GM18861 (cell line): Measurements from ENCODE around the gene RNGTT.
"Not testable (repeated sequence)": the region's sequence is repeated elsewhere in the genome, so short reads cannot be mapped to it uniquely, and the experiment has no call there.

Experiments
- ATAC-seq: cut with Tn5 transposase; IDR thresholded peaks from one replicate; pipeline ENCODE4 v1.9.1; 2021; ENCODE audit not compliant: unreplicated experiment

The RNGTT gene

GRCh38 chr6:88914895-88915598 lies 48.4 kb downstream of the RNGTT start:
- no peak for ATAC-seq

DNA sequence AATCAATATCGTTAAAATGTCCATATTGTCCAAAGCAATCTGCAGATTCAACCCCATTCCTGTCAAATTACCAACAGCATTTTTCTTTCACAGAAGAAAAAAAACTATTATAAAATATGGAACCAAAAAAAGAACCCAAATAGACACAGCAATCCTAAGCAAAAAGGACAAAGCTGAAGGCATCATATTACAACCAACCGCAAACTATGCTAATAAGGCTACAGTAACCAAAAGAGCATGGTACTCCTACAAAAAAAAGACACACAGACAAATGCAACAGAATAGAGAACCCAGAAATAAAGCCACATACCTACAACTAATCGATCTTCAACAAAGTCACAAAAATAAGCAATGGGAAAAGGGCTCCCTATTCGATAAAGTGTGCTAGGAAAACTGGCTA lies 49.2 kb downstream of the RNGTT start:
- no peak for ATAC-seq

DNA sequence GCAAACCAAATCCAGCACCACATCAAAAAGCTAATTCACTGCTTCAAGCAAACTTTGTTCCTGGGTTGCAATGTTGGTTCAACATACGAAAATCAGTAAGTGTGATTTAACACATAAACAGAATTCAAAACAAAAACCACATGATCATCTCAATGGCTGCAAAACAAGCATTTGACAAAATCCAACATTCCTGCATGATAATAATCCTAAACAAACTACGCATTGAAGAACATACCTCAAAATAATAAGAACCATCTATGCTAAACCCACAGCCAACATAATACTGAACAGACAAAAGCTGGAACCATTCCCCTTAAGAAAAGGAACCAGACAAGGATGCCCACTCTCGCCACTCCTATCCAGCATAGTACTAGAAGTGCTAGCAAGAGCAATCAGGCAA lies 49.9 kb downstream of the RNGTT start:
- no peak for ATAC-seq

GRCh38 chr6:88910922-88911778 lies 52.3 kb downstream of the RNGTT start:
- ATAC-seq, result no peak

GRCh38 chr6:88908598-88909548 lies 54.5 kb downstream of the RNGTT start:
- no peak for ATAC-seq

- ATAC-seq, result not testable (repeated sequence)
Measured at GRCh38 chr6:88907148-88907547, 56.3 kb downstream of the RNGTT start.

DNA sequence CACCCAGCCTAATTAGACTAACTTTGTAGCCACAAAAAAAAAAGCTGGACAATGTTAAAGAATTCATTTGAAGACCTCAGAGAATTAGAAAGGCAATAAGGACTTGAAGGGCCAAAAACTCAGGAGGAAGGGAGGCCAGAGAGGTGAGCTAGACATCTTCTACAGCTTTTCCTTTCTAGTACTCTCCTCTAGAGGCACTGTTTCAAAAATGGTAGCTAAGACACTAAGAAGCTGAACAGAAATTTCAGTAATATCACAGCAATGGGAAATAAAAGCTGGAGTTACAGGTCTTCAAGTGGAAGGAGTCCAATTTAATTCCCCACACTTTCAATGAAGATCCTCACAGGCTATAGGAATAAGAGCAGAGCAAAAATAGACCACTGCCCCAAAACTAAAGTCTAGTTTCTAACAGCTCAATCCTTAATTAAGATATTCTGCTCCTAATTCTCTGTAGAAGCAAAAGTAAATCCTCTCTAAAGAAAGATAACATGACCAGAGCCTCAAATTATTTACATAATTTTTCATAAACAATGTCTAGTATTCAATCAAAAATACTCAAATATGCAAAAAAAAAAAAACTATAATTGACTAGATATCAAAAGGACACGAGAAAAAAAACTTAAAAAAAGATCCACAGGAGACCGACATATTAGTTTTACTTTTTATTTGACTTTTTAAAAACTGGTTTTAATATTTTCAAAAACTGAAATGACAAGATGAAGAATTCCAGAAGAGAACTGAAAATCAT lies 63.7 kb downstream of the RNGTT start:
- ATAC-seq, result no peak

GRCh38 chr6:88895911-88896310 lies 67.5 kb downstream of the RNGTT start:
- ATAC-seq, result no peak

DNA sequence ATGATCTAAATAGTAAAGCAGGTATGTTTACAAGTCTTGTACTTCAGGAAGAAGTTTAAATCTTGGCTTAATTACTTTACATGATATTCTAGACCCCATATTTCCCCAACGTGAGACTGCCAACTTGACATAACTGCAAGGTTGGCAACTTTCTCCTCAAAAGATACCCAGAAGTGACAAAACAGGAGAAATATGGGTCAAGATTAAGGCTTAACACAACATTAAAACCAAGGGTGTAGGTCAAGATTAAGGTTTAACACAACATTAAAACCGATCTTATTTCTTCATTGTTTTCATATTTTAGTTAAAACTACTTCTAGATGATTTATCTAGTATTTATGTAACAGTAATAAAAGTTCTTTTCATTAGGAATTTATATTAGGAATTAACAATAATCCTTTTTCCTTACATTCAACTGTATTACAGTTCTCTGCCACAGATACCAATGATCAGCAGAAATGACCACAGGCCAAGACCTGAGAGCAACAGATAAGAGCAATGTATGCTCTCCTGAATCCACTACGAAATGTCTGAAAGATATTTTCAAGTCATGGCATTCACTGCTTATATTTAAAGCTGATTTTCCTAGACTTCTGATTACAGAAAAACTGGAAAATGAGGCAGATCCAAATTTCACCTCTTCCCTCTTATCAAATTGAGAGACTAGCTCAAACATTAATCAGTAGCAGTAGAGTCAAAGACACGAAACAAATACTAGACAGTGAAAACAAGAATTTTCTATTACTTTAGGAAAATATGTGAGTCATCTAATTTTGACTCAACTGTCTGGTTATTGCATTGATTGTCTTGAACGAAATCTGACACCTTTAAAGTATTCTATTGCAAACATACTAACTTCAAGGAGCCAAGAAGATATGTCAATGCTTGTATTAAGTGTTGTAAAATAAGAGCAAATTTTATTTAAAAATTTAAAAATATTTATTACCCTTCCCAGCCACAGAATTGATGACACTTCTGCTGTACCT lies 72.3 kb downstream of the RNGTT start:
- no peak for ATAC-seq

DNA sequence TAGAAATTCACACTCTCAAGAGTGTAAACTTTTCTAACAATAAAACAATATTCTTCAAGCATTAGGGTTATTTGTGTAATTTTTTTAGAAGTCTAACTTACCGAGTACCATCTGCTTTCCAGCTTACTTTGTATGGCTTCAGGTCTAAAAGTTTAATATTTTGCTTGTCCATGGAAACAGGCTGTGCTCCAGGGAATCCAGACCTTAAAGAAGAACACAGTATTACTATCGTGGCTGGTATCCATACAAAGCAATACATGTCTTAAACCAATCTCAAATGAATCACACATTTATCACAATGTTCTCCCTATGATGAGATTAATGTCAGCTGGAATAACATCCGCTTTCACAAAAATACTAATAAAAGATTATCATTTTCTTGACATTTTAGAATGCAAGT lies 73.0 kb downstream of the RNGTT start:
- ATAC-seq, result no peak

- no peak for ATAC-seq
Measured at GRCh38 chr6:88884361-88884760, 79.1 kb downstream of the RNGTT start.

GRCh38 chr6:88882536-88882935 lies 80.9 kb downstream of the RNGTT start:
- ATAC-seq, result no peak

DNA sequence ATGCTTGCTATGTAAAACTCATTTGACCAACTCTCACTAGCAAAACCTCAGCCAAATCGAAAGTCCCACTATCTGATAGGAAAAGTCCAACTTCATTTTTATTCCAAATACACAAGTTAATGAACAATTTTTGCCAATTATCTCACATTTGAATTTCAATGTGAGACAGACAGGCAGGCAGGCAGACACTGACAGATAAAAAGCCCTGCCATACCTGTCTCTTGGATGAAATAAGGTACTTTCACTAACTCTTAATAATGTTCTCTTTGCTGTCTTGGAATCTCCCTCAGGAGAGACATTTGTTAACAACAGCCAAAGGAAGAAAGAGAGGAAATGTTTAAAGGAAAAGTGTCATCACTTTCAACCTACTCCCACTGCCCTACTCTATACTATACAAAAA lies 82.0 kb downstream of the RNGTT start:
- ATAC-seq, result no peak

DNA sequence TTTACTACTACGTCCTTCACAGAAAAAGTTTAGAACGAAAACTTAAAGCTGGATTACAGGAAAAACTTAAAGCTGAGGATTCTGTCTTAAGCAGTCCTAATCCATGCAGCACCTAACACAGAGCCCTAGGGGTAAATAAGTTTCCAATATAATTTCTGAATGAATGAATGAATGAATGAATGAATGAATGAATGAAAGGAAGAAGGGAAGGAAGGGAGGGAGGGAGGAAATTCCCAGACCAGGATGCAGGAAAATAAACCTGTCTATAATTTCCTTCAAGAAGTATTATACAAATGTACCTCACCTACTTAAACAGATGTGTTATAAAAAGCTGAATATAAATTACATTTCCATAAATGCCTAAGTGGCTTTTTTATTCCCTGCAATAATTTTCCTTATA lies 83.4 kb downstream of the RNGTT start:
- ATAC-seq, result no peak

- ATAC-seq, result no peak
Measured at GRCh38 chr6:88877893-88878292, 85.5 kb downstream of the RNGTT start.

GRCh38 chr6:88872962-88873361 lies 90.5 kb downstream of the RNGTT start:
- no peak for ATAC-seq

- ATAC-seq, result no peak
Measured at GRCh38 chr6:88871498-88871897, 91.9 kb downstream of the RNGTT start.

- peak; percentile 42 for ATAC-seq
Measured at GRCh38 chr6:88870717-88871330, 92.6 kb downstream of the RNGTT start.
